ENCODE data around the gene ZGPAT. TPM values are rescaled to one million over a fixed set of nuclear protein-coding genes. Genes with fewer than 3 reads are reported as not detected.

The ZGPAT gene
- total and polyA plus RNA-seq, 2 of the 13 experiments (the other 11 are each of a cell fraction or from before 2014, with no cell fraction given) = 23.0 to 41.9 TPM

DNA sequence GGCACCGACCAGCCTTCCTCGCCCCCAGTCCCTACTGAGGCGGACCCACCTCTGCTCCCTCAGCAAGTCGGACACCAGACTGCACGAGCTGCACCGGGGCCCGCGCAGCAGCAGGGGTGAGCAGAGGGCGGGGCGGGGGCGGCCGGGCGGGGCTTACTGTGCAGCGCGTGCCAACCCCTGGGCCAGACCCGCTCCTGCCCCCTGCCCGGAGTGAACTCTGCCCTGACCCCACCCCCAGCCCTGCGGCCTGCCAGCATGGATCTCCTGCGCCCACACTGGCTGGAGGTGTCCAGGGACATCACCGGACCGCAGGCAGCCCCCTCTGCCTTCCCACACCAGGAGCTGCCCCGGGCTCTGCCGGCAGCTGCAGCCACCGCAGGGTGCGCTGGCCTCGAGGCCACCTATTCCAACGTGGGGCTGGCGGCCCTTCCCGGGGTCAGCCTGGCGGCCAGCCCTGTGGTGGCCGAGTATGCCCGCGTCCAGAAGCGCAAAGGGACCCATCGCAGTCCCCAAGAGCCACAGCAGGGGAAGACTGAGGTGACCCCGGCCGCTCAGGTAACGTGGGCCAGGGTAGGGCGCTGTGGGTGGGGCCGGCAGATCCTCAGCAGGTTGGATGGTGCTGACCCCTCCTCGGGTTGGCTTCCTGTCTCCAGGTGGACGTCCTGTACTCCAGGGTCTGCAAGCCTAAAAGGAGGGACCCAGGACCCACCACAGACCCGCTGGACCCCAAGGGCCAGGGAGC is 30.3 kb downstream of the ZGPAT start (continued):
- TF ChIP-seq, protein P1, sequence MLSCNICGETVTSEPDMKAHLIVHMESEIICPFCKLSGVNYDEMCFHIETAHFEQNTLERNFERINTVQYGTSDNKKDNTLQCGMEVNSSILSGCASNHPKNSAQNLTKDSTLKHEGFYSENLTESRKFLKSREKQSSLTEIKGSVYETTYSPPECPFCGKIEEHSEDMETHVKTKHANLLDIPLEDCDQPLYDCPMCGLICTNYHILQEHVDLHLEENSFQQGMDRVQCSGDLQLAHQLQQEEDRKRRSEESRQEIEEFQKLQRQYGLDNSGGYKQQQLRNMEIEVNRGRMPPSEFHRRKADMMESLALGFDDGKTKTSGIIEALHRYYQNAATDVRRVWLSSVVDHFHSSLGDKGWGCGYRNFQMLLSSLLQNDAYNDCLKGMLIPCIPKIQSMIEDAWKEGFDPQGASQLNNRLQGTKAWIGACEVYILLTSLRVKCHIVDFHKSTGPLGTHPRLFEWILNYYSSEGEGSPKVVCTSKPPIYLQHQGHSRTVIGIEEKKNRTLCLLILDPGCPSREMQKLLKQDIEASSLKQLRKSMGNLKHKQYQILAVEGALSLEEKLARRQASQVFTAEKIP (CRISPR knock-in tag; IDR thresholded peaks at IDR 0.05; ENCODE audit: borderline replicate concordance) = no peak
- peak; percentile 88; the same call in 1 of the 3 replicates for TF ChIP-seq MXI1 (IDR thresholded peaks at IDR 0.05; ENCODE audit: borderline replicate concordance, low read depth, low read length)
- TF ChIP-seq, protein P2, sequence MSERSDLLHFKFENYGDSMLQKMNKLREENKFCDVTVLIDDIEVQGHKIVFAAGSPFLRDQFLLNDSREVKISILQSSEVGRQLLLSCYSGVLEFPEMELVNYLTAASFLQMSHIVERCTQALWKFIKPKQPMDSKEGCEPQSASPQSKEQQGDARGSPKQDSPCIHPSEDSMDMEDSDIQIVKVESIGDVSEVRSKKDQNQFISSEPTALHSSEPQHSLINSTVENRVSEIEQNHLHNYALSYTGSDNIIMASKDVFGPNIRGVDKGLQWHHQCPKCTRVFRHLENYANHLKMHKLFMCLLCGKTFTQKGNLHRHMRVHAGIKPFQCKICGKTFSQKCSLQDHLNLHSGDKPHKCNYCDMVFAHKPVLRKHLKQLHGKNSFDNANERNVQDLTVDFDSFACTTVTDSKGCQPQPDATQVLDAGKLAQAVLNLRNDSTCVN (CRISPR knock-in tag; IDR thresholded peaks at IDR 0.05; ENCODE audit: borderline replicate concordance) = peak; percentile 81; the same call in 1 of the 2 replicates
- no peak for TF ChIP-seq MBNL3 (CRISPR knock-in tag; conservative IDR thresholded peaks at IDR 0.05)
- TF ChIP-seq THAP11 (CRISPR knock-in tag; IDR thresholded peaks at IDR 0.05) = peak; percentile 75; the same call in 1 of the 2 replicates
- TF ChIP-seq ZNF350 (CRISPR knock-in tag; IDR thresholded peaks at IDR 0.05; ENCODE audit: borderline replicate concordance, low read depth) = no peak; the same call in 1 of the 2 replicates
- TF ChIP-seq NCOA5 (CRISPR knock-in tag; IDR thresholded peaks at IDR 0.05) = peak; percentile 68; the same call in 1 of the 2 replicates
- peak; percentile 12 for TF ChIP-seq SP2 (CRISPR knock-in tag; IDR thresholded peaks at IDR 0.05)
- TF ChIP-seq IRF2 (CRISPR knock-in tag; IDR thresholded peaks at IDR 0.05) = peak; percentile 74; the same call in 1 of the 2 replicates
- TF ChIP-seq, protein P3, sequence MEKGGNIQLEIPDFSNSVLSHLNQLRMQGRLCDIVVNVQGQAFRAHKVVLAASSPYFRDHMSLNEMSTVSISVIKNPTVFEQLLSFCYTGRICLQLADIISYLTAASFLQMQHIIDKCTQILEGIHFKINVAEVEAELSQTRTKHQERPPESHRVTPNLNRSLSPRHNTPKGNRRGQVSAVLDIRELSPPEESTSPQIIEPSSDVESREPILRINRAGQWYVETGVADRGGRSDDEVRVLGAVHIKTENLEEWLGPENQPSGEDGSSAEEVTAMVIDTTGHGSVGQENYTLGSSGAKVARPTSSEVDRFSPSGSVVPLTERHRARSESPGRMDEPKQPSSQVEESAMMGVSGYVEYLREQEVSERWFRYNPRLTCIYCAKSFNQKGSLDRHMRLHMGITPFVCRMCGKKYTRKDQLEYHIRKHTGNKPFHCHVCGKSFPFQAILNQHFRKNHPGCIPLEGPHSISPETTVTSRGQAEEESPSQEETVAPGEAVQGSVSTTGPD (CRISPR knock-in tag; IDR thresholded peaks at IDR 0.05) = peak; percentile 38; the same call in 1 of the 2 replicates
- peak; percentile 33; the same call in 1 of the 2 replicates for TF ChIP-seq SOX13 (IDR thresholded peaks at IDR 0.05)
- TF ChIP-seq SOX13 (CRISPR knock-in tag; conservative IDR thresholded peaks at IDR 0.05 in 1 of 2, IDR thresholded peaks at IDR 0.05 in 1 of 2) = peak in 1 of 2 experiments; percentile 69; a peak in 2 of 4 replicates
- TF ChIP-seq POLR2AphosphoS2 (IDR thresholded peaks at IDR 0.05; ENCODE audit: low read depth, low read length) = no peak
- peak; percentile 88 for TF ChIP-seq ZNF558 (CRISPR knock-in tag; IDR thresholded peaks at IDR 0.05; ENCODE audit: borderline replicate concordance)
- peak; percentile 26; the same call in 1 of the 2 replicates for TF ChIP-seq GZF1 (CRISPR knock-in tag; IDR thresholded peaks at IDR 0.05)
- TF ChIP-seq, protein P4, sequence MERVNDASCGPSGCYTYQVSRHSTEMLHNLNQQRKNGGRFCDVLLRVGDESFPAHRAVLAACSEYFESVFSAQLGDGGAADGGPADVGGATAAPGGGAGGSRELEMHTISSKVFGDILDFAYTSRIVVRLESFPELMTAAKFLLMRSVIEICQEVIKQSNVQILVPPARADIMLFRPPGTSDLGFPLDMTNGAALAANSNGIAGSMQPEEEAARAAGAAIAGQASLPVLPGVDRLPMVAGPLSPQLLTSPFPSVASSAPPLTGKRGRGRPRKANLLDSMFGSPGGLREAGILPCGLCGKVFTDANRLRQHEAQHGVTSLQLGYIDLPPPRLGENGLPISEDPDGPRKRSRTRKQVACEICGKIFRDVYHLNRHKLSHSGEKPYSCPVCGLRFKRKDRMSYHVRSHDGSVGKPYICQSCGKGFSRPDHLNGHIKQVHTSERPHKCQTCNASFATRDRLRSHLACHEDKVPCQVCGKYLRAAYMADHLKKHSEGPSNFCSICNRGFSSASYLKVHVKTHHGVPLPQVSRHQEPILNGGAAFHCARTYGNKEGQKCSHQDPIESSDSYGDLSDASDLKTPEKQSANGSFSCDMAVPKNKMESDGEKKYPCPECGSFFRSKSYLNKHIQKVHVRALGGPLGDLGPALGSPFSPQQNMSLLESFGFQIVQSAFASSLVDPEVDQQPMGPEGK (CRISPR knock-in tag; IDR thresholded peaks at IDR 0.05) = peak; percentile 96
- no peak; the same call in 1 of the 2 replicates for TF ChIP-seq KDM3A (CRISPR knock-in tag; IDR thresholded peaks at IDR 0.05; ENCODE audit: low read depth)
- 0 out of 2 replicates have a peak, but pooled peaks have one; percentile 79 for TF ChIP-seq ZNF841 (CRISPR knock-in tag; IDR thresholded peaks at IDR 0.05; ENCODE audit: borderline replicate concordance)
- TF ChIP-seq ELF1 (CRISPR knock-in tag; IDR thresholded peaks at IDR 0.05) = no peak; the same call in 1 of the 2 replicates
- TF ChIP-seq ZNF460 (CRISPR knock-in tag; IDR thresholded peaks at IDR 0.05; ENCODE audit: borderline replicate concordance) = no peak
- peak; percentile 77 for TF ChIP-seq RAD21 (CRISPR knock-in tag; IDR thresholded peaks at IDR 0.05)
- peak; percentile 85 for TF ChIP-seq MED8 (CRISPR knock-in tag; IDR thresholded peaks at IDR 0.05; ENCODE audit: insufficient replicate concordance)
- TF ChIP-seq CENPT (CRISPR knock-in tag; IDR thresholded peaks at IDR 0.05; ENCODE audit: low read depth) = peak; percentile 73; the same call in 1 of the 2 replicates
- no peak for TF ChIP-seq NFKBIZ (CRISPR knock-in tag; IDR thresholded peaks at IDR 0.05)
